HepG2 (cell line): ENCODE measurements around the gene FKBP8. TPM values are rescaled to one million over a fixed set of nuclear protein-coding genes. Genes with fewer than 3 reads are reported as not detected.

Experiments
- ESRRA ChIP-seq: sonication (generic); formaldehyde crosslinking; IDR thresholded peaks from 2 replicates; pipeline ENCODE4 v1.5.1; 2020; ENCODE audit warnings: mild to moderate bottlenecking, low read depth, missing genetic modification reagents
- GTF2F1 ChIP-seq: fragments of 150-350 bp; IDR thresholded peaks from 2 replicates; pipeline ENCODE4 v1.6.1; 2014; ENCODE audit warnings: low read length
- HNRNPH1 ChIP-seq: fragments of 200-400 bp; formaldehyde crosslinking; optimal IDR thresholded peaks from 2 replicates; pipeline ENCODE3; 2017; ENCODE audit warnings: mild to moderate bottlenecking, low read depth, low read length
- KDM1A ChIP-seq: IDR thresholded peaks from 2 replicates; pipeline ENCODE4 v1.6.1; 2016; ENCODE audit warnings: missing compliant biosample characterization
- NFE2L2 ChIP-seq: fragments of 150-350 bp; IDR thresholded peaks from 2 replicates; pipeline ENCODE4 v1.6.1; 2014; ENCODE audit warnings: low read length
- NR2F6 ChIP-seq, 2 experiments: IDR thresholded peaks; 2 replicates each; pipeline ENCODE4 v1.6.1; 2016; ENCODE audit warnings: antibody characterized with exemption in 1 of 2, mild to moderate bottlenecking in 1 of 2
- RBAK ChIP-seq: sonication (generic); formaldehyde crosslinking; IDR thresholded peaks from 2 replicates; pipeline ENCODE4 v1.5.1; 2020; ENCODE audit warnings: mild to moderate bottlenecking, missing genetic modification reagents
- TAF1 ChIP-seq: sonication (generic); formaldehyde crosslinking; IDR thresholded peaks from 2 replicates; pipeline ENCODE4 v1.4.0; 2020; ENCODE audit warnings: missing genetic modification reagents
- TBL1XR1 ChIP-seq: fragments of 150-350 bp; IDR thresholded peaks from 2 replicates; pipeline ENCODE4 v1.6.1; 2014; ENCODE audit warnings: borderline replicate concordance, low read length; ENCODE audit not compliant: partially characterized antibody
- TRAFD1 ChIP-seq: sonication (generic); formaldehyde crosslinking; IDR thresholded peaks from 2 replicates; pipeline ENCODE4 v1.5.1; 2020; ENCODE audit warnings: missing genetic modification reagents, mild to moderate bottlenecking, borderline replicate concordance
- ZBTB39 ChIP-seq: sonication (generic); formaldehyde crosslinking; IDR thresholded peaks from 2 replicates; pipeline ENCODE4 v1.5.0; 2020; ENCODE audit warnings: missing genetic modification reagents
- ZNF552 ChIP-seq: sonication (generic); formaldehyde crosslinking; IDR thresholded peaks from 2 replicates; pipeline ENCODE4 v1.9.0; 2022; ENCODE audit warnings: missing genetic modification reagents, mild to moderate bottlenecking, borderline replicate concordance
- ZNF766 ChIP-seq: sonication (generic); formaldehyde crosslinking; IDR thresholded peaks from 2 replicates; pipeline ENCODE4 v1.5.0; 2020; ENCODE audit warnings: missing genetic modification reagents, borderline replicate concordance
- ZNF782 ChIP-seq: sonication (generic); formaldehyde crosslinking; IDR thresholded peaks from 2 replicates; pipeline ENCODE4 v1.4.0; 2020; ENCODE audit warnings: missing genetic modification reagents, mild to moderate bottlenecking, borderline replicate concordance
- polyA plus RNA-seq, 8 experiments: library from polyadenylated mRNA; depleted of rRNA in 3 of 8; stranded (reverse) in 7 of 8; unstranded in 1 of 8; fragments of >200 nt; fragmentation: Illumina TruSeq in 4 of 8; extraction: Trizol in 4 of 8; gene quantifications; 2 replicates each; pipeline versions ENCODE4 v1.2.1 to v1.2.3, GENCODE V29; 2011 to 2016; ENCODE audit warnings: low read depth in 4 of 8, missing spikeins in 1 of 8, mixed read lengths in 1 of 8; ENCODE audit not compliant: insufficient read depth in 1 of 8
- total RNA-seq, 5 experiments: library from RNA; depleted of rRNA; stranded (reverse); fragments of >200 nt; fragmentation: Illumina TruSeq; extraction: Trizol; gene quantifications; 2 replicates each; pipeline ENCODE4 v1.2.3, GENCODE V29; 2016; ENCODE audit warnings: low read depth in 1 of 5
- TF ChIP-seq, protein P1 (sequence below): sonication (generic); formaldehyde crosslinking; IDR thresholded peaks from 2 replicates; pipeline ENCODE4 v1.4.0; 2020; ENCODE audit warnings: missing genetic modification reagents, borderline replicate concordance
- TF ChIP-seq, protein P2 (sequence below): sonication (generic); formaldehyde crosslinking; IDR thresholded peaks from 2 replicates; pipeline ENCODE4 v1.4.0; 2020; ENCODE audit warnings: missing genetic modification reagents
- TF ChIP-seq, protein P3 (sequence below): sonication (generic); formaldehyde crosslinking; IDR thresholded peaks from 2 replicates; pipeline ENCODE4 v1.5.1; 2020; ENCODE audit warnings: mild to moderate bottlenecking, missing genetic modification reagents, borderline replicate concordance

FKBP8 gene
- total and polyA plus RNA-seq, 2 of the 13 experiments (the other 11 are each of a cell fraction or from before 2014, with no cell fraction given): 81.7 to 93.9 TPM

GRCh38 chr19:18521692-18522123 is 21.7 kb downstream of the FKBP8 start, which contains the start of gene ELL (continued):
- TF ChIP-seq NR2F6 (IDR thresholded peaks at IDR 0.05) (no peak), NR2F6 (CRISPR knock-in tag; IDR thresholded peaks at IDR 0.05) (no peak), TBL1XR1 (peak; percentile 31), NFE2L2 (no peak), ZBTB39 (CRISPR knock-in tag) (no peak), TAF1 (CRISPR knock-in tag) (peak; percentile 92), ZNF782 (CRISPR knock-in tag) (0 out of 2 replicates have a peak, but pooled peaks have one; percentile 53), TRAFD1 (CRISPR knock-in tag) (no peak), GTF2F1 (no peak), HNRNPH1 (no peak), ESRRA (CRISPR knock-in tag) (no peak), KDM1A (CRISPR knock-in tag) (no peak), ZNF552 (CRISPR knock-in tag) (0 out of 2 replicates have a peak, but pooled peaks have one; percentile 31), RBAK (no peak), ZNF766 (peak; percentile 73; the same call in 1 of the 2 replicates)
- TF ChIP-seq, protein P1, sequence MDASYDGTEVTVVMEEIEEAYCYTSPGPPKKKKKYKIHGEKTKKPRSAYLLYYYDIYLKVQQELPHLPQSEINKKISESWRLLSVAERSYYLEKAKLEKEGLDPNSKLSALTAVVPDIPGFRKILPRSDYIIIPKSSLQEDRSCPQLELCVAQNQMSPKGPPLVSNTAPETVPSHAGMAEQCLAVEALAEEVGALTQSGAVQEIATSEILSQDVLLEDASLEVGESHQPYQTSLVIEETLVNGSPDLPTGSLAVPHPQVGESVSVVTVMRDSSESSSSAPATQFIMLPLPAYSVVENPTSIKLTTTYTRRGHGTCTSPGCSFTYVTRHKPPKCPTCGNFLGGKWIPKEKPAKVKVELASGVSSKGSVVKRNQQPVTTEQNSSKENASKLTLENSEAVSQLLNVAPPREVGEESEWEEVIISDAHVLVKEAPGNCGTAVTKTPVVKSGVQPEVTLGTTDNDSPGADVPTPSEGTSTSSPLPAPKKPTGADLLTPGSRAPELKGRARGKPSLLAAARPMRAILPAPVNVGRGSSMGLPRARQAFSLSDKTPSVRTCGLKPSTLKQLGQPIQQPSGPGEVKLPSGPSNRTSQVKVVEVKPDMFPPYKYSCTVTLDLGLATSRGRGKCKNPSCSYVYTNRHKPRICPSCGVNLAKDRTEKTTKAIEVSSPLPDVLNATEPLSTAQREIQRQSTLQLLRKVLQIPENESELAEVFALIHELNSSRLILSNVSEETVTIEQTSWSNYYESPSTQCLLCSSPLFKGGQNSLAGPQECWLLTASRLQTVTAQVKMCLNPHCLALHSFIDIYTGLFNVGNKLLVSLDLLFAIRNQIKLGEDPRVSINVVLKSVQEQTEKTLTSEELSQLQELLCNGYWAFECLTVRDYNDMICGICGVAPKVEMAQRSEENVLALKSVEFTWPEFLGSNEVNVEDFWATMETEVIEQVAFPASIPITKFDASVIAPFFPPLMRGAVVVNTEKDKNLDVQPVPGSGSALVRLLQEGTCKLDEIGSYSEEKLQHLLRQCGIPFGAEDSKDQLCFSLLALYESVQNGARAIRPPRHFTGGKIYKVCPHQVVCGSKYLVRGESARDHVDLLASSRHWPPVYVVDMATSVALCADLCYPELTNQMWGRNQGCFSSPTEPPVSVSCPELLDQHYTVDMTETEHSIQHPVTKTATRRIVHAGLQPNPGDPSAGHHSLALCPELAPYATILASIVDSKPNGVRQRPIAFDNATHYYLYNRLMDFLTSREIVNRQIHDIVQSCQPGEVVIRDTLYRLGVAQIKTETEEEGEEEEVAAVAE (CRISPR knock-in tag): no peak
- TF ChIP-seq, protein P2, sequence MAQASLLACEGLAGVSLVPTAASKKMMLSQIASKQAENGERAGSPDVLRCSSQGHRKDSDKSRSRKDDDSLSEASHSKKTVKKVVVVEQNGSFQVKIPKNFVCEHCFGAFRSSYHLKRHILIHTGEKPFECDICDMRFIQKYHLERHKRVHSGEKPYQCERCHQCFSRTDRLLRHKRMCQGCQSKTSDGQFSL (CRISPR knock-in tag): peak; percentile 29; the same call in 1 of the 2 replicates
- TF ChIP-seq, protein P3, sequence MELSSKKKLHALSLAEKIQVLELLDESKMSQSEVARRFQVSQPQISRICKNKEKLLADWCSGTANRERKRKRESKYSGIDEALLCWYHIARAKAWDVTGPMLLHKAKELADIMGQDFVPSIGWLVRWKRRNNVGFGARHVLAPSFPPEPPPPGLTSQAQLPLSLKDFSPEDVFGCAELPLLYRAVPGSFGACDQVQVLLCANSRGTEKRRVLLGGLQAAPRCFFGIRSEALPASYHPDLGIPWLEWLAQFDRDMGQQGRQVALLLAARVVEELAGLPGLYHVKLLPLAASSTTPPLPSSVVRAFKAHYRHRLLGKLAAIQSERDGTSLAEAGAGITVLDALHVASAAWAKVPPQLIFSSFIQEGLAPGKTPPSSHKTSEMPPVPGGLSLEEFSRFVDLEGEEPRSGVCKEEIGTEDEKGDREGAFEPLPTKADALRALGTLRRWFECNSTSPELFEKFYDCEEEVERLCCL (CRISPR knock-in tag): no peak
